CD14-positive monocyte (primary cell): ENCODE measurements around the gene BACE2. TPM values are rescaled to one million over a fixed set of nuclear protein-coding genes. Genes with fewer than 3 reads are reported as not detected.

Experiments
- DNase-seq, 3 donors: peaks; one replicate each; pipeline ENCODE4 v3.0.0-alpha.2; 2011 to 2022
- H2AFZ ChIP-seq: 2 replicates; pipeline ENCODE4 v1.6.0; 2012; ENCODE audit warnings: mild to moderate bottlenecking, low read depth, low read length, inconsistent platforms; ENCODE audit not compliant: insufficient read depth, poor library complexity, severe bottlenecking
- H3K27ac ChIP-seq, 2 donors: 1 replicate in 1 of 2; 2 replicates in 1 of 2; pipeline ENCODE4 v1.5.1; 2012 to 2013; ENCODE audit warnings: low read length in 2 of 2, control low read depth in 1 of 2, inconsistent platforms in 1 of 2, low read depth in 1 of 2, mild to moderate bottlenecking in 1 of 2
- H3K27me3 ChIP-seq, 2 donors: one replicate each; pipeline versions ENCODE4 v1.6.0 to v1.6.1; 2011 to 2013; ENCODE audit warnings: low read length in 2 of 2; ENCODE audit not compliant: control insufficient read depth in 2 of 2, insufficient read depth in 2 of 2
- H3K36me3 ChIP-seq, 2 donors: replicated peaks in 1 of 2; 1 replicate in 1 of 2; 2 replicates in 1 of 2; pipeline versions ENCODE4 v1.5.1 to v1.6.1; 2012 to 2013; ENCODE audit warnings: low read length in 2 of 2, control low read depth in 1 of 2, inconsistent platforms in 1 of 2, mild to moderate bottlenecking in 1 of 2; ENCODE audit not compliant: insufficient read depth in 2 of 2, control insufficient read depth in 1 of 2
- H3K4me1 ChIP-seq, 2 donors: 1 replicate in 1 of 2; 2 replicates in 1 of 2; pipeline versions ENCODE4 v1.5.1 to v1.6.1; 2012 to 2013; ENCODE audit warnings: low read length in 2 of 2, control low read depth in 1 of 2, inconsistent platforms in 1 of 2, mild to moderate bottlenecking in 1 of 2, moderate library complexity in 1 of 2; ENCODE audit not compliant: insufficient read depth in 2 of 2, control insufficient read depth in 1 of 2
- H3K4me2 ChIP-seq: replicated peaks from 2 replicates; pipeline ENCODE3; 2012; ENCODE audit warnings: low read length, moderate library complexity, mild to moderate bottlenecking; ENCODE audit not compliant: poor library complexity, severe bottlenecking; ENCODE audit errors: extremely low read depth
- H3K4me3 ChIP-seq, 3 experiments: fragments of 200-600 bp in 1 of 3; sonication (generic) in 1 of 3; replicated peaks in 1 of 3; 1 replicate in 2 of 3; 2 replicates in 1 of 3; pipeline ENCODE4 v1.5.1; 2011 to 2013; ENCODE audit warnings: low read length in 3 of 3, mild to moderate bottlenecking in 3 of 3, control low read depth in 2 of 3, low read depth in 2 of 3, inconsistent platforms in 1 of 3, moderate library complexity in 1 of 3
- H3K79me2 ChIP-seq: 2 replicates; pipeline ENCODE4 v1.6.0; 2012; ENCODE audit warnings: mild to moderate bottlenecking, control low read depth, inconsistent platforms, low read length, moderate library complexity; ENCODE audit not compliant: insufficient read depth
- H3K9ac ChIP-seq: 2 replicates; pipeline ENCODE4 v1.6.0; 2017; ENCODE audit warnings: low read length, mild to moderate bottlenecking; ENCODE audit not compliant: insufficient read depth, poor library complexity, severe bottlenecking
- H3K9me3 ChIP-seq, 2 donors: replicated peaks in 1 of 2; 1 replicate in 1 of 2; 2 replicates in 1 of 2; pipeline versions ENCODE4 v1.5.1 to v1.6.1; 2012 to 2013; ENCODE audit warnings: low read length in 2 of 2, control low read depth in 1 of 2; ENCODE audit not compliant: control insufficient read depth in 1 of 2, insufficient read depth in 1 of 2
- H4K20me1 ChIP-seq: 2 replicates; pipeline ENCODE4 v1.6.0; 2012; ENCODE audit warnings: mild to moderate bottlenecking, low read length, control low read depth, moderate library complexity; ENCODE audit not compliant: insufficient read depth
- H3K27ac Mint-ChIP-seq, 7 donors: one replicate each; pipeline ENCODE4 v1.8.0; 2020; ENCODE audit warnings: mild to moderate bottlenecking in 7 of 7, mixed read lengths in 7 of 7, moderate library complexity in 6 of 7, inconsistent platforms in 2 of 7
- H3K27me3 Mint-ChIP-seq, 3 donors: one replicate each; pipeline ENCODE4 v1.8.0; 2021 to 2022; ENCODE audit warnings: low read depth in 3 of 3, mild to moderate bottlenecking in 3 of 3, mixed read lengths in 3 of 3, moderate library complexity in 3 of 3, inconsistent platforms in 1 of 3
- H3K36me3 Mint-ChIP-seq, 2 donors: one replicate each; pipeline ENCODE4 v1.8.0; 2020; ENCODE audit warnings: mixed read lengths in 2 of 2, inconsistent platforms in 1 of 2, mild to moderate bottlenecking in 1 of 2
- H3K4me1 Mint-ChIP-seq: one replicate; pipeline ENCODE4 v1.8.0; 2020; ENCODE audit warnings: mild to moderate bottlenecking, mixed read lengths
- H3K4me3 Mint-ChIP-seq, 2 donors: one replicate each; pipeline ENCODE4 v1.8.0; 2020; ENCODE audit warnings: mild to moderate bottlenecking in 2 of 2, mixed read lengths in 2 of 2, moderate library complexity in 1 of 2
- H3K9me3 Mint-ChIP-seq, 7 donors: one replicate each; pipeline ENCODE4 v1.8.0; 2020 to 2022; ENCODE audit warnings: mixed read lengths in 7 of 7, mild to moderate bottlenecking in 6 of 7, moderate library complexity in 6 of 7, inconsistent platforms in 2 of 7
- WGBS: methylation state at CpG from one replicate; pipeline ENCODE4 v1.1.5; 2013; ENCODE audit warnings: missing lambda C conversion rate; ENCODE audit not compliant: insufficient coverage; 5-methylcytosine and 5-hydroxymethylcytosine counted together
- intact Hi-C, 2 donors: fragments of 100-400 bp; cut with micrococcal nuclease; formaldehyde crosslinking; loops; one replicate each; pipeline versions ENCODE4 v1.15.0 to v1.15.1; 2023
- polyA plus RNA-seq, 3 donors: library from polyadenylated mRNA; depleted of rRNA in 1 of 3; unstranded in 2 of 3; stranded (reverse) in 1 of 3; fragments of 300-500 nt in 2 of 3; fragments of >200 nt in 1 of 3; fragmentation: Illumina TruSeq in 2 of 3; gene quantifications; 1 replicate in 2 of 3; 2 replicates in 1 of 3; pipeline ENCODE4 v1.2.3, GENCODE V29; 2012 to 2021
- TF ChIP-seq, protein P1 (sequence below): fragments of 200-600 bp; IDR thresholded peaks from one replicate; pipeline ENCODE4 v1.8.0; 2022; ENCODE audit warnings: antibody characterized with exemption, mild to moderate bottlenecking

Gene BACE2
- polyA plus RNA-seq, 3 donors = 0.05 to 0.26 TPM; not detected in 1

DNA sequence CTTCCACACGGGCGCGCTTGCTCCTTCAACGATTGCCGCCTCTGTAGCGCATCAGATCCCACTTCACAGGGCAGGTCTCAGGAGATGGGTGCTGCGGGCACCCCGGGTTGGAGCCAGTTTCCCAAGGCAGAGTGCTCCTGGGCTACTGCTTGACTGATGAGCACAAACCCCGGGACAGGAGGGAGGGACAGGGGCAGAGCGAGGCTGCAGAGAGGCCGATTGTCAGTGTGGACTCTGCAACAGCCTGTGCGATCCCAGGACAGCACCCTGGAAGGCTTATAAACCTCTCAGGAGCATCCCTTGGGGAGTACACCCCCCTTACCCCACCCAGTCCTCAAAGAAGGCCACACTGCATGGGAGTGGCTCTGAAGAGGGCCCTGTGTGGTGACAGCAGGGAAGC, 28.0 kb upstream of the BACE2 start:
- H3K9me3 Mint-ChIP-seq = peaks cover 0 to 5% (median 2%) of the 10 kb centered on the region in 7 donors
- Histone ChIP-seq H3K79me2 (no peaks in the 10 kb centered on the region), H3K9me3 (no peaks in the 10 kb centered on the region), H3K4me2 (no peak overlapping the region), H3K4me1 (no peaks in the 10 kb centered on the region), H3K9ac (no peak overlapping the region), H3K27me3 (no peaks in the 10 kb centered on the region), H4K20me1 (no peaks in the 10 kb centered on the region), H2AFZ (no peak overlapping the region), H3K4me3 (no peak overlapping the region), H3K27ac (no peak overlapping the region), H3K36me3 (no peaks in the 10 kb centered on the region)
- no peak overlapping the region for H3K4me3 Mint-ChIP-seq
- H3K27me3 Mint-ChIP-seq = peaks cover 0 to 5% (median under 1%) of the 10 kb centered on the region in 3 donors
- no peak for DNase-seq
- 93% methylated on average over 10 of the region's 12 CpGs for WGBS
- TF ChIP-seq, protein P1, sequence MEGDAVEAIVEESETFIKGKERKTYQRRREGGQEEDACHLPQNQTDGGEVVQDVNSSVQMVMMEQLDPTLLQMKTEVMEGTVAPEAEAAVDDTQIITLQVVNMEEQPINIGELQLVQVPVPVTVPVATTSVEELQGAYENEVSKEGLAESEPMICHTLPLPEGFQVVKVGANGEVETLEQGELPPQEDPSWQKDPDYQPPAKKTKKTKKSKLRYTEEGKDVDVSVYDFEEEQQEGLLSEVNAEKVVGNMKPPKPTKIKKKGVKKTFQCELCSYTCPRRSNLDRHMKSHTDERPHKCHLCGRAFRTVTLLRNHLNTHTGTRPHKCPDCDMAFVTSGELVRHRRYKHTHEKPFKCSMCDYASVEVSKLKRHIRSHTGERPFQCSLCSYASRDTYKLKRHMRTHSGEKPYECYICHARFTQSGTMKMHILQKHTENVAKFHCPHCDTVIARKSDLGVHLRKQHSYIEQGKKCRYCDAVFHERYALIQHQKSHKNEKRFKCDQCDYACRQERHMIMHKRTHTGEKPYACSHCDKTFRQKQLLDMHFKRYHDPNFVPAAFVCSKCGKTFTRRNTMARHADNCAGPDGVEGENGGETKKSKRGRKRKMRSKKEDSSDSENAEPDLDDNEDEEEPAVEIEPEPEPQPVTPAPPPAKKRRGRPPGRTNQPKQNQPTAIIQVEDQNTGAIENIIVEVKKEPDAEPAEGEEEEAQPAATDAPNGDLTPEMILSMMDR = no peak
- intact Hi-C loops = loop anchor here in 1 of 2 donors (10.0 kb wide), 1 partner anchor 995 kb away; no protein-coding TSS in a partner anchor
- H3K36me3 Mint-ChIP-seq = no peaks in the 10 kb centered on the region
- no peaks in the 10 kb centered on the region for H3K4me1 Mint-ChIP-seq
- no peak overlapping the region for H3K27ac Mint-ChIP-seq

DNA sequence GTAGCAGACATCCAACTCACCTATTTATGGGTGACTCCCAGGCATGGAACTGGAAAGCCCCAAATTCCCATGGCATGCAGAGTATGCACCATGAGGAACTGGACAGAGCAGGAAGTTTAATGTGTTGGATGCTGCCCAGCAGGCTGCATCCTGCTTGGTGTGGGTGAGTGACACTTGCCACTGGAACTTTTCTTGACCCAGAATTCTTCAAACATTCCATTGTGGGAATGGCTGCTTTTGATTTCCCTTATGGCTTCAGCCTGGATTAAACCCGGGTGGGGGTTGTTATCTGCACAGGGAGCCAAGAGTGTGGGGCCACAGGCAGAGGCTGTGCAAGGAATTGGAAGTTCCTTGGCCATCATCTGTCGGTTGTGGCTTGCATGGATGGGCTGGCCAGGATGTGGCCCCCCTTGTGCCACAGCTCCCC, 26.9 kb upstream of the BACE2 start:
- no peaks in the 10 kb centered on the region for H3K4me1 ChIP-seq
- TF ChIP-seq, protein P1 = no peak
- intact Hi-C loops = no loop called here
- H3K27ac ChIP-seq = no peak overlapping the region
- H3K36me3 Mint-ChIP-seq = no peaks in the 10 kb centered on the region
- DNase-seq = no peak
- no peak overlapping the region for H3K4me2 ChIP-seq
- no peaks in the 10 kb centered on the region for H3K27me3 ChIP-seq
- peaks cover 0 to 3% (median 0%) of the 10 kb centered on the region in 3 donors for H3K27me3 Mint-ChIP-seq
- no peaks in the 10 kb centered on the region for H3K9me3 ChIP-seq
- no peaks in the 10 kb centered on the region for H3K4me1 Mint-ChIP-seq
- H3K27ac Mint-ChIP-seq = no peak overlapping the region
- no peaks in the 10 kb centered on the region for H4K20me1 ChIP-seq
- H3K4me3 Mint-ChIP-seq = no peak overlapping the region
- no peaks in the 10 kb centered on the region for H3K79me2 ChIP-seq
- no peak overlapping the region for H2AFZ ChIP-seq
- 100% methylated on average over 2 of the region's 2 CpGs for WGBS
- no peaks in the 10 kb centered on the region for H3K36me3 ChIP-seq
- H3K9me3 Mint-ChIP-seq = peaks cover 0 to 6% (median 2%) of the 10 kb centered on the region in 7 donors
- no peak overlapping the region for H3K9ac ChIP-seq
- H3K4me3 ChIP-seq = no peak overlapping the region
